KG1 (cell line): ENCODE measurements around the gene PDE9A.

Experiments used
- DNase-seq: peaks from one replicate; lab custom pipeline; 2025; lab: John Stamatoyannopoulos, UW

PDE9A gene

GRCh38 chr21:42739061-42739931, 85.9 kb downstream of the PDE9A start:
- DNase-seq: no peak

GRCh38 chr21:42740405-42740909, 87.0 kb downstream of the PDE9A start:
- DNase-seq: no peak

- DNase-seq: no peak
These were observed 87.6 kb downstream of the PDE9A start for GRCh38 chr21:42741066-42741465.

GRCh38 chr21:42744520-42745445, 91.4 kb downstream of the PDE9A start:
- no peak for DNase-seq

GRCh38 chr21:42745511-42746239, 92.3 kb downstream of the PDE9A start:
- no peak for DNase-seq

GRCh38 chr21:42746240-42746592, 92.8 kb downstream of the PDE9A start:
- no peak for DNase-seq

- DNase-seq: peak; percentile 22
These were observed 93.3 kb downstream of the PDE9A start for GRCh38 chr21:42746593-42747275.

- no peak for DNase-seq
These were observed 93.9 kb downstream of the PDE9A start for GRCh38 chr21:42747276-42747701.

- DNase-seq: no peak
These were observed 94.4 kb downstream of the PDE9A start for GRCh38 chr21:42747746-42748351.

GRCh38 chr21:42748620-42749176, 95.3 kb downstream of the PDE9A start:
- DNase-seq: no peak

- no peak for DNase-seq
These were observed 97.5 kb downstream of the PDE9A start for GRCh38 chr21:42750737-42751530.

GRCh38 chr21:42751866-42752265, 98.4 kb downstream of the PDE9A start:
- DNase-seq: no peak

- no peak for DNase-seq
These were observed 100.4 kb downstream of the PDE9A start for GRCh38 chr21:42753804-42754203.

- DNase-seq: no peak
These were observed 101.0 kb downstream of the PDE9A start for GRCh38 chr21:42754270-42754933.

GRCh38 chr21:42755031-42755665, 101.7 kb downstream of the PDE9A start:
- no peak for DNase-seq

GRCh38 chr21:42755766-42756579, 102.6 kb downstream of the PDE9A start:
- DNase-seq: no peak

GRCh38 chr21:42756580-42757250, 103.3 kb downstream of the PDE9A start:
- DNase-seq: no peak
